ENCODE measurements around the gene PTGES. TPM values are rescaled to one million over a fixed set of nuclear protein-coding genes. Genes with fewer than 3 reads are reported as not detected.

PTGES gene
- total and polyA plus RNA-seq, 2 donors (not counting 1 experiment from before 2014, with no cell fraction given) = 9.6 to 13.3 TPM

DNA sequence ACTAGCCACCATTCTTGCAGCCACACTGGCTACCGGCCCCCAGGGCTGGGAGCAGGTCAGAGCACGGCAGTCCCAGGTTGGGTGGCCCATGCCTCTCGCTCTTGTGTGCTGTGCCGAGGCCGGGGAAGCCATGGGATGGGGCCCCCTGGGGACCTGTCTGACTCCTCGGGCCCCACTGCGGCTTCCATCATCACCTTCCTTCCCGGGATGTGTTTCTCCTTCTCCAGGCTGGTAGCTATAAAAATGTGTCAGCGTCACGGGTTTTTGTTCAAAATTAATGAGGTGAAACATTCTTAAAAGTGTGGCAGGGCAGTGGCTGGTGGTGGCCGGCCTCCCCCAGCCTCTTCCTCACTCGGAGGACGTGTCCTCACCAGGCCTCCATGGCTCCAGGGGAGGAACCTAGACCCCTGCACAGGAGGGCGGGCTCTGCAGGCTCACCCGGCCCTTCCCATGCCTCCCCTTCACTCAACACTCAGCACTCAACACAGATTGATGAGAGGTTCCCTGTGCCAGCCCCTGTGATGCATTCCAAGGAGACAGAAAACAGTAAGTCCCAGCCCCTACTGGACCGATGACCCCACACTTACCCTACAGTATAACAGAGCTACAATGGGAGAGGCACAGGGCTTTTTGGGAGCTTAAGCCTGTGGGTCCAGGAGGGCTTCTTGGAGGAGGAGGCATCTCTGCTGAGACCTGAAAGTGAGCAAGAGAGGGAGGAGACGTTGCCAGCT, 43.2 kb downstream of the PTGES start:
- Histone ChIP-seq H3K79me2 (ENCODE audit: control insufficient read depth, insufficient read depth, low read length) (no peaks in the 10 kb centered on the region), H2AFZ (ENCODE audit: low read length) (no peak overlapping the region), H3K36me3 (ENCODE audit: control insufficient read depth, insufficient read depth, low read length) (no peaks in the 10 kb centered on the region), H3K9ac (ENCODE audit: insufficient read depth, low read length) (no peak overlapping the region), H3K27me3 (ENCODE audit: control insufficient read depth, insufficient read depth, low read length) (no peaks in the 10 kb centered on the region), H3K27ac (ENCODE audit: insufficient read depth, low read length) (no peak overlapping the region), H4K20me1 (ENCODE audit: control insufficient read depth, extremely low read depth, insufficient read depth, low read length) (no peaks in the 10 kb centered on the region), H3K4me1 (ENCODE audit: control insufficient read depth, extremely low read depth, insufficient read depth, low read length) (peaks cover 11% of the 10 kb centered on the region), H3K4me3 (replicated peaks in 1 of 4; ENCODE audit: control extremely low read depth in 1 of 4, insufficient read depth in 1 of 4, low read depth in 3 of 4, low read length in 4 of 4) (no peak overlapping the region), H3K9me3 (ENCODE audit: control insufficient read depth, insufficient read depth, low read depth, low read length) (no peaks in the 10 kb centered on the region), H3K4me2 (ENCODE audit: extremely low read depth, insufficient read depth, low read length) (no peak overlapping the region)
- no peak for TF ChIP-seq EZH2 (IDR thresholded peaks at IDR 0.05; ENCODE audit: low read length, missing control alignments)
- TF ChIP-seq, protein P1, sequence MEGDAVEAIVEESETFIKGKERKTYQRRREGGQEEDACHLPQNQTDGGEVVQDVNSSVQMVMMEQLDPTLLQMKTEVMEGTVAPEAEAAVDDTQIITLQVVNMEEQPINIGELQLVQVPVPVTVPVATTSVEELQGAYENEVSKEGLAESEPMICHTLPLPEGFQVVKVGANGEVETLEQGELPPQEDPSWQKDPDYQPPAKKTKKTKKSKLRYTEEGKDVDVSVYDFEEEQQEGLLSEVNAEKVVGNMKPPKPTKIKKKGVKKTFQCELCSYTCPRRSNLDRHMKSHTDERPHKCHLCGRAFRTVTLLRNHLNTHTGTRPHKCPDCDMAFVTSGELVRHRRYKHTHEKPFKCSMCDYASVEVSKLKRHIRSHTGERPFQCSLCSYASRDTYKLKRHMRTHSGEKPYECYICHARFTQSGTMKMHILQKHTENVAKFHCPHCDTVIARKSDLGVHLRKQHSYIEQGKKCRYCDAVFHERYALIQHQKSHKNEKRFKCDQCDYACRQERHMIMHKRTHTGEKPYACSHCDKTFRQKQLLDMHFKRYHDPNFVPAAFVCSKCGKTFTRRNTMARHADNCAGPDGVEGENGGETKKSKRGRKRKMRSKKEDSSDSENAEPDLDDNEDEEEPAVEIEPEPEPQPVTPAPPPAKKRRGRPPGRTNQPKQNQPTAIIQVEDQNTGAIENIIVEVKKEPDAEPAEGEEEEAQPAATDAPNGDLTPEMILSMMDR (conservative IDR thresholded peaks at IDR 0.05 in 1 of 2, IDR thresholded peaks at IDR 0.05 in 1 of 2; ENCODE audit: low read depth in 1 of 2, low read length in 2 of 2) = no peak
- DNase-seq (ENCODE audit: low read depth in 2 of 2) = no peak

DNA sequence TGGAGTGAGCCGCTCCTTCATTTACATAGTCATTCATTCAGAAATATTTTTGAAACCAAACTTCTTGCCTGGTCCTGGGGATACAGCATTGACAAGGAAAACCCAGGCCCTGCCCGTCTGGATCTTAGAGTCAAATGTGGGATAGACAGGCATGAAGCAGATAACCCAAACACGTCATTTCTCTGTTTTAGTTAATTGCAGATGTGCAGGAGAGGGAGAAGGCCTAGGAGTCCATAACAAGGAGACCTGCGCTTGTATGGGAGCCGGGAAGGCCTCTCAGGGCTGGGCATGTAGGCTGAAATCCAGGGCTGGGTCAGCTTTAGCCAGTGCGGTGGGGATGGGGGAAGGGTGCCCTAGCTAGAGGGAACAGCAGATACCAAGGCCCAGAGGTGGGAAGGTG, 44.0 kb downstream of the PTGES start:
- no peak overlapping the region for H3K27ac ChIP-seq (ENCODE audit: insufficient read depth, low read length)
- H3K4me1 ChIP-seq (ENCODE audit: control insufficient read depth, extremely low read depth, insufficient read depth, low read length) = peaks cover 11% of the 10 kb centered on the region
- no peak overlapping the region for H3K4me2 ChIP-seq (ENCODE audit: extremely low read depth, insufficient read depth, low read length)
- H3K36me3 ChIP-seq (ENCODE audit: control insufficient read depth, insufficient read depth, low read length) = no peaks in the 10 kb centered on the region
- DNase-seq (ENCODE audit: low read depth in 2 of 2) = no peak
- no peak overlapping the region for H3K9ac ChIP-seq (ENCODE audit: insufficient read depth, low read length)
- H4K20me1 ChIP-seq (ENCODE audit: control insufficient read depth, extremely low read depth, insufficient read depth, low read length) = no peaks in the 10 kb centered on the region
- no peaks in the 10 kb centered on the region for H3K79me2 ChIP-seq (ENCODE audit: control insufficient read depth, insufficient read depth, low read length)
- H3K27me3 ChIP-seq (ENCODE audit: control insufficient read depth, insufficient read depth, low read length) = no peaks in the 10 kb centered on the region
- no peak overlapping the region for H2AFZ ChIP-seq (ENCODE audit: low read length)
- no peak overlapping the region for H3K4me3 ChIP-seq (replicated peaks in 1 of 4; ENCODE audit: control extremely low read depth in 1 of 4, insufficient read depth in 1 of 4, low read depth in 3 of 4, low read length in 4 of 4)
- H3K9me3 ChIP-seq (ENCODE audit: control insufficient read depth, insufficient read depth, low read depth, low read length) = no peaks in the 10 kb centered on the region
- TF ChIP-seq, protein P1 (conservative IDR thresholded peaks at IDR 0.05 in 1 of 2, IDR thresholded peaks at IDR 0.05 in 1 of 2; ENCODE audit: low read depth in 1 of 2, low read length in 2 of 2) = no peak
- no peak for TF ChIP-seq EZH2 (IDR thresholded peaks at IDR 0.05; ENCODE audit: low read length, missing control alignments)

DNA sequence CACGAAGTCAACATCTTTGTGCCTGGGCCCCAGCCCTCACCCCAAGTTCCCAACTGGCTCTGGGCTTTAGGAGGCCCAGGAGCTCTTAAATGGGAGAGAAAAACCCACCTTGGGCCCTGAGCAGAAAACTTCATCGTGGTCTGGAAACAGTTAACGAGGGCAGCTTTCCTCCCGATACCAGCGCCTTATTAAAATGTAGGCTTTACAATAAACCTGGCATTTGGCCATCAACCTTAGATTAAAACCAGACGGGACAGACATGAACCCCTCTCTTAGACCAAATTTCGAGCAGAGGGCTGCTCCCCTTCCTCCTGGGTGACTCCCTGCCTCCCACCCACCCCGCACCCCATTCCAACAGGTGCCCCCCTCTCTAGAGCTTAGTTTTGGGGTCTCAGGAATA, 48.0 kb downstream of the PTGES start:
- Histone ChIP-seq H2AFZ (ENCODE audit: low read length) (no peak overlapping the region), H3K4me3 (replicated peaks in 1 of 4; ENCODE audit: control extremely low read depth in 1 of 4, insufficient read depth in 1 of 4, low read depth in 3 of 4, low read length in 4 of 4) (no peak overlapping the region), H3K79me2 (ENCODE audit: control insufficient read depth, insufficient read depth, low read length) (no peaks in the 10 kb centered on the region), H3K27ac (ENCODE audit: insufficient read depth, low read length) (no peak overlapping the region), H3K4me2 (ENCODE audit: extremely low read depth, insufficient read depth, low read length) (no peak overlapping the region), H3K4me1 (ENCODE audit: control insufficient read depth, extremely low read depth, insufficient read depth, low read length) (peaks cover 7% of the 10 kb centered on the region), H3K9me3 (ENCODE audit: control insufficient read depth, insufficient read depth, low read depth, low read length) (no peaks in the 10 kb centered on the region), H3K9ac (ENCODE audit: insufficient read depth, low read length) (no peak overlapping the region), H3K27me3 (ENCODE audit: control insufficient read depth, insufficient read depth, low read length) (no peaks in the 10 kb centered on the region), H3K36me3 (ENCODE audit: control insufficient read depth, insufficient read depth, low read length) (no peaks in the 10 kb centered on the region), H4K20me1 (ENCODE audit: control insufficient read depth, extremely low read depth, insufficient read depth, low read length) (no peaks in the 10 kb centered on the region)
- TF ChIP-seq EZH2 (IDR thresholded peaks at IDR 0.05; ENCODE audit: low read length, missing control alignments) = no peak
- TF ChIP-seq, protein P1 (conservative IDR thresholded peaks at IDR 0.05 in 1 of 2, IDR thresholded peaks at IDR 0.05 in 1 of 2; ENCODE audit: low read depth in 1 of 2, low read length in 2 of 2) = no peak
- no peak for DNase-seq (ENCODE audit: low read depth in 2 of 2)

Data from fibroblast of lung (primary cell).